Left ventricle myocardium inferior (tissue), 1 donor: ENCODE data around the gene RYR2. TPM values are rescaled to one million over a fixed set of nuclear protein-coding genes. Genes with fewer than 3 reads are reported as not detected.

Experiments used
- DNase-seq: peaks from one replicate; pipeline ENCODE4 v3.0.0-alpha.2; 2020
- H3K27ac ChIP-seq: fragments of 200-600 bp; replicated peaks from 2 replicates; pipeline ENCODE4 v1.8.0; 2021
- H3K27me3 ChIP-seq: fragments of 200-600 bp; 2 replicates; pipeline ENCODE4 v1.8.0; 2021; ENCODE audit warnings: low read depth
- H3K36me3 ChIP-seq: fragments of 200-600 bp; 2 replicates; pipeline ENCODE4 v1.8.0; 2021
- H3K4me1 ChIP-seq: fragments of 200-600 bp; 2 replicates; pipeline ENCODE4 v1.8.0; 2021
- H3K4me3 ChIP-seq: fragments of 200-600 bp; 2 replicates; pipeline ENCODE4 v1.8.0; 2021; ENCODE audit warnings: mild to moderate bottlenecking, moderate library complexity
- H3K9me3 ChIP-seq: fragments of 200-600 bp; replicated peaks from 2 replicates; pipeline ENCODE4 v1.8.0; 2021
- intact Hi-C: fragments of 100-400 bp; cut with micrococcal nuclease; formaldehyde crosslinking; loops from one replicate; pipeline ENCODE4 v1.11.0; 2022
- total RNA-seq: library from RNA; stranded (reverse); fragmentation: NEBNext Ultra II Directional; extraction: Animal tissue kit (Norgen Biotek cat#: 25700); gene quantifications from one replicate; pipeline ENCODE4 v1.2.1, GENCODE V29; 2021
- TF ChIP-seq, protein P1 (sequence below): fragments of 200-600 bp; IDR thresholded peaks from 2 replicates; pipeline ENCODE4 v1.8.0; 2021; ENCODE audit warnings: antibody characterized with exemption, mild to moderate bottlenecking, borderline replicate concordance
- donor health status: DM: no; HTN: yes; CAD: no; lungs with severe emphysema.

RYR2 gene
- total RNA-seq, 1 donor from 2014 or later = 783 TPM

DNA sequence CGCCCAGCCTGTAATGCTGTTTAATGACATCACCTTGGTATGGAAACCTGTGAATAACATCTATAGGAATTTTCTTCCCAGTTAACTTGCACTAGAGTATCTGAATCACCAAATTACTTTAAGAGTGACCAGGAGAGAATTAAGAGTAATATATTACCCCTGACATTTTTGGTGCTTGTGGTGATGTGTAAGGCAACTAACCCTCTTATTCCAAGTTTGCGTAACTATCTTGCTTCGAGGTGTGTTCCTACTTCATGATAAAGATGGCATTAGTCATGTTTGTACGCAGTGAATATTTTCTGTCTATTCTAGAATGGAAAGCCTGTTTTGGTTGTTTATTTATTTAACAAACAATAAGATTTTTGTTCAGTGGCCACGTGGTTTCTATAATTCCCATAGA is 717.4 kb downstream of the RYR2 start:
- Histone ChIP-seq H3K36me3 (peaks cover 2% of the 10 kb centered on the region), H3K9me3 (no peaks in the 10 kb centered on the region), H3K27me3 (no peaks in the 10 kb centered on the region), H3K4me3 (no peak overlapping the region), H3K27ac (no peak overlapping the region), H3K4me1 (peaks cover 42% of the 10 kb centered on the region)
- DNase-seq = no peak
- TF ChIP-seq, protein P1, sequence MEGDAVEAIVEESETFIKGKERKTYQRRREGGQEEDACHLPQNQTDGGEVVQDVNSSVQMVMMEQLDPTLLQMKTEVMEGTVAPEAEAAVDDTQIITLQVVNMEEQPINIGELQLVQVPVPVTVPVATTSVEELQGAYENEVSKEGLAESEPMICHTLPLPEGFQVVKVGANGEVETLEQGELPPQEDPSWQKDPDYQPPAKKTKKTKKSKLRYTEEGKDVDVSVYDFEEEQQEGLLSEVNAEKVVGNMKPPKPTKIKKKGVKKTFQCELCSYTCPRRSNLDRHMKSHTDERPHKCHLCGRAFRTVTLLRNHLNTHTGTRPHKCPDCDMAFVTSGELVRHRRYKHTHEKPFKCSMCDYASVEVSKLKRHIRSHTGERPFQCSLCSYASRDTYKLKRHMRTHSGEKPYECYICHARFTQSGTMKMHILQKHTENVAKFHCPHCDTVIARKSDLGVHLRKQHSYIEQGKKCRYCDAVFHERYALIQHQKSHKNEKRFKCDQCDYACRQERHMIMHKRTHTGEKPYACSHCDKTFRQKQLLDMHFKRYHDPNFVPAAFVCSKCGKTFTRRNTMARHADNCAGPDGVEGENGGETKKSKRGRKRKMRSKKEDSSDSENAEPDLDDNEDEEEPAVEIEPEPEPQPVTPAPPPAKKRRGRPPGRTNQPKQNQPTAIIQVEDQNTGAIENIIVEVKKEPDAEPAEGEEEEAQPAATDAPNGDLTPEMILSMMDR = no peak
- intact Hi-C loops = no loop called here

- intact Hi-C loops = no loop called here
- Histone ChIP-seq H3K9me3 (no peaks in the 10 kb centered on the region), H3K4me1 (peaks cover 31% of the 10 kb centered on the region), H3K27me3 (no peaks in the 10 kb centered on the region), H3K27ac (peak overlapping the region; percentile 21), H3K4me3 (no peak overlapping the region), H3K36me3 (peaks cover 5% of the 10 kb centered on the region)
- DNase-seq = no peak
- TF ChIP-seq, protein P1 = no peak
Observed at GRCh38 chr1:237760951-237761350, 719.0 kb downstream of the RYR2 start.

DNA sequence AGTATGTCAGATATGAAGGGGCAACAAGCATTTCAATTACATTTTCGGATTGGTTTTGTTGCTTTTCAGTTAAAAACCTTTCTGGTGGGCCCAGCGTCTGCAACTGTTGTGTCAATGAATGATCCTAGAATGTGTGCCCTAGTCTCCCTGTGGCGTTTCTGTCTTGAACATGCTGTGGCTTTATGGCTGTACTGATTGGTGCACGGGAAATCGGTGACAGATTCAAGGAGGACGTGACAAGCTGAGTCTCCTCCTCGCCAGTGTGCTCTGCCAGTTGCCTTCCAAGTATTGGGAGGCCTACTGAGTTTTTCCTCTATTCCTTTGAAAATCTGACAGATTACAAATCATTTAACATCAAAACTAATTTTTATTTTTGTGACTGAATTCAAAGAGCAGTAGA is 721.2 kb downstream of the RYR2 start:
- no peak for DNase-seq
- intact Hi-C loops = no loop called here
- TF ChIP-seq, protein P1 = no peak
- Histone ChIP-seq H3K4me3 (no peak overlapping the region), H3K4me1 (peaks cover 21% of the 10 kb centered on the region), H3K9me3 (no peaks in the 10 kb centered on the region), H3K27ac (no peak overlapping the region), H3K36me3 (peaks cover 12% of the 10 kb centered on the region), H3K27me3 (no peaks in the 10 kb centered on the region)

GRCh38 chr1:237763751-237764150 is 721.8 kb downstream of the RYR2 start:
- Histone ChIP-seq H3K27me3 (no peaks in the 10 kb centered on the region), H3K4me3 (no peak overlapping the region), H3K36me3 (peaks cover 12% of the 10 kb centered on the region), H3K4me1 (peaks cover 20% of the 10 kb centered on the region), H3K27ac (no peak overlapping the region), H3K9me3 (no peaks in the 10 kb centered on the region)
- no peak for DNase-seq
- TF ChIP-seq, protein P1 = no peak
- intact Hi-C loops = no loop called here

DNA sequence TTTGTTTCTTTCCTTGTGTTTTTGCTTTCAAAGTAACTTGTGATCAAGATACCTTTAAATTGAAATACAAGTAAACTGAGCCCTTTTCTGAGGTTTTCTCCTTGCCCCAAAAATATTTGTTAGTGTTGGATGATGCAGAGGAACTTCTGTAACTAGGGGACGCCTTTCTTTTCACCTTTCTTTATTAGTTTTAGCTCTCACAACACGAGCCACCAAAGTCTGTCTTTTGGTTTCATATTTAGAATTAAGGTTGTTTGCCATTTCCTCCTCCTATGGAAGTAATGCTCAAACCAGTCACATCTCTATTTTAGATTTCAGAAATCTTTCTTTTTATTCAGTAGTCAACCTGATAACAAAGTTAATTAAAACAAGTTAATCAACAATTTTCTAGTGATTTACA is 727.9 kb downstream of the RYR2 start:
- Histone ChIP-seq H3K9me3 (no peaks in the 10 kb centered on the region), H3K27me3 (no peaks in the 10 kb centered on the region), H3K36me3 (peaks cover 32% of the 10 kb centered on the region), H3K27ac (no peak overlapping the region), H3K4me1 (peaks cover 44% of the 10 kb centered on the region), H3K4me3 (no peak overlapping the region)
- intact Hi-C loops = no loop called here
- no peak for DNase-seq
- TF ChIP-seq, protein P1 = no peak

DNA sequence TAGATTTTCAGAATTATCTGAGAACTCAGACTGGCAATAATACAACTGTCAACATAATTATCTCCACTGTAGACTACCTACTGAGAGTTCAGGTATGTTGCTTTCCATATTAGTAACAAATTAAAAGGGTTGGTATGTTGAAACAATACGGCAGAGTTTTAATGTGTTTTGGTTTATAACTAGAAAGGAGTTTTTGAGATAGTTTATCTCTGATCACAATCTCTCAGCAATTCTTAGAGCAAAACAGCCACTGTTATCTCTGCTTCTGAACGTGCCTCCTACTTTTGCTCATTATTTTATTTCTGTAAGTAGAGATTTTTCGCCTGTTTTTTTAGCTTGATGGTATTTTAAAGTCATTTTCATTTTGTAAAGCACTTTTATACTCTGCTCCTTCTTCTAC is 730.0 kb downstream of the RYR2 start:
- TF ChIP-seq, protein P1 = no peak
- Histone ChIP-seq H3K27me3 (no peaks in the 10 kb centered on the region), H3K9me3 (no peaks in the 10 kb centered on the region), H3K4me3 (no peak overlapping the region), H3K4me1 (peaks cover 57% of the 10 kb centered on the region), H3K36me3 (peaks cover 26% of the 10 kb centered on the region), H3K27ac (no peak overlapping the region)
- intact Hi-C loops = no loop called here
- DNase-seq = no peak
